Progenitor cell of endocrine pancreas (in vitro differentiated cells): ENCODE results near the gene KIF15. TPM values are rescaled to one million over a fixed set of nuclear protein-coding genes. Genes with fewer than 3 reads are reported as not detected.
A peak's percentile ranks its signal among the peaks of the same experiment; 100 is the strongest.

ENCODE experiments used
- DNase-seq: peaks from one replicate; pipeline ENCODE4 v3.0.0; 2021; ENCODE audit warnings: low spot score; ENCODE audit not compliant: unreplicated experiment
- H3K27ac Mint-ChIP-seq: 2 replicates; pipeline ENCODE4 v1.8.0; 2021; ENCODE audit warnings: mild to moderate bottlenecking, moderate library complexity, mixed read lengths
- H3K27me3 Mint-ChIP-seq: 2 replicates; pipeline ENCODE4 v1.8.0; 2021; ENCODE audit warnings: mixed read lengths
- H3K36me3 Mint-ChIP-seq: 2 replicates; pipeline ENCODE4 v1.8.0; 2022; ENCODE audit warnings: mixed read lengths; ENCODE audit not compliant: insufficient read depth
- H3K4me1 Mint-ChIP-seq: 2 replicates; pipeline ENCODE4 v1.8.0; 2021; ENCODE audit warnings: low read depth, mixed read lengths
- H3K4me3 Mint-ChIP-seq: 2 replicates; pipeline ENCODE4 v1.8.0; 2021; ENCODE audit warnings: low read depth, mild to moderate bottlenecking, moderate library complexity, mixed read lengths
- H3K9me3 Mint-ChIP-seq: 2 replicates; pipeline ENCODE4 v1.8.0; 2021; ENCODE audit warnings: low read depth, mixed read lengths
- CTCF ChIP-seq: fragments of 200-600 bp; sonication (generic); IDR thresholded peaks from one replicate; pipeline ENCODE4 v1.5.0; 2021; ENCODE audit warnings: antibody characterized with exemption, mild to moderate bottlenecking; ENCODE audit not compliant: unreplicated experiment
- total RNA-seq: library from RNA; stranded (reverse); gene quantifications from 2 replicates; pipeline ENCODE4 v1.2.1, GENCODE V29; 2021

KIF15 gene
- total RNA-seq, 1 donor from 2014 or later, result 21.4 TPM

- no peak for DNase-seq
- Mint-ChIP-seq H3K27ac (no peak overlapping the region), H3K9me3 (peaks cover 9% of the 10 kb centered on the region), H3K36me3 (peaks cover 17% of the 10 kb centered on the region), H3K27me3 (no peaks in the 10 kb centered on the region), H3K4me3 (no peak overlapping the region), H3K4me1 (no peaks in the 10 kb centered on the region)
- no peak for TF ChIP-seq CTCF
Measured at GRCh38 chr3:44833394-44833793, 71.8 kb downstream of the KIF15 start.

- H3K36me3 Mint-ChIP-seq, result peaks cover 23% of the 10 kb centered on the region
Measured at GRCh38 chr3:44835684-44836083, 74.1 kb downstream of the KIF15 start.

GRCh38 chr3:44842376-44842775 is 80.8 kb downstream of the KIF15 start:
- TF ChIP-seq CTCF, result no peak

More at GRCh38 chr3:44835684-44836083, 74.1 kb downstream of the KIF15 start:
- Mint-ChIP-seq H3K27me3 (no peaks in the 10 kb centered on the region), H3K4me3 (no peak overlapping the region), H3K9me3 (peaks cover 9% of the 10 kb centered on the region), H3K4me1 (no peaks in the 10 kb centered on the region), H3K27ac (no peak overlapping the region)
- DNase-seq, result no peak
- TF ChIP-seq CTCF, result no peak

GRCh38 chr3:44845528-44846520 is 84.2 kb downstream of the KIF15 start:
- H3K27ac Mint-ChIP-seq, result peak overlapping the region; percentile 81
- no peak overlapping the region for H3K4me3 Mint-ChIP-seq
- peaks cover 7% of the 10 kb centered on the region for H3K36me3 Mint-ChIP-seq

More at GRCh38 chr3:44842376-44842775, 80.8 kb downstream of the KIF15 start:
- no peak for DNase-seq
- H3K4me1 Mint-ChIP-seq, result no peaks in the 10 kb centered on the region
- no peak overlapping the region for H3K4me3 Mint-ChIP-seq
- H3K36me3 Mint-ChIP-seq, result peaks cover 17% of the 10 kb centered on the region
- no peaks in the 10 kb centered on the region for H3K27me3 Mint-ChIP-seq
- H3K9me3 Mint-ChIP-seq, result no peaks in the 10 kb centered on the region
- H3K27ac Mint-ChIP-seq, result no peak overlapping the region

More at GRCh38 chr3:44845528-44846520, 84.2 kb downstream of the KIF15 start:
- no peaks in the 10 kb centered on the region for H3K27me3 Mint-ChIP-seq
- TF ChIP-seq CTCF, result no peak
- H3K9me3 Mint-ChIP-seq, result no peaks in the 10 kb centered on the region
- no peaks in the 10 kb centered on the region for H3K4me1 Mint-ChIP-seq
- DNase-seq, result no peak
